Tibial nerve (tissue), 4 donors: Measurements from ENCODE around the gene LYSMD4.

ENCODE experiments used
- CTCF ChIP-seq, 5 experiments: fragments of 200-600 bp in 3 of 5; fragments of 450-650 bp in 2 of 5; sonication (generic) in 3 of 5; IDR thresholded peaks; one replicate each; pipeline ENCODE4 v1.5.1; 2016 to 2019; ENCODE audit warnings: antibody characterized with exemption in 5 of 5, mild to moderate bottlenecking in 3 of 5, moderate library complexity in 2 of 5
- EP300 ChIP-seq, 2 donors: sonication (generic); formaldehyde crosslinking; IDR thresholded peaks; one replicate each; pipeline ENCODE4 v1.6.1; 2017; ENCODE audit warnings: antibody characterized with exemption in 2 of 2, mild to moderate bottlenecking in 1 of 2
- POLR2A ChIP-seq, 2 donors: fragments of 450-650 bp; IDR thresholded peaks; one replicate each; pipeline ENCODE4 v1.6.1; 2017; ENCODE audit warnings: antibody characterized with exemption in 2 of 2, mild to moderate bottlenecking in 2 of 2, moderate library complexity in 2 of 2

- TF ChIP-seq POLR2A (IDR thresholded peaks at IDR 0.05), result no peak
- no peak for TF ChIP-seq CTCF (IDR thresholded peaks at IDR 0.05)
- no peak for TF ChIP-seq EP300 (IDR thresholded peaks at IDR 0.05)
Observed at GRCh38 chr15:99752556-99752955, 19.3 kb upstream of the LYSMD4 start.
